HepG2 (cell line): ENCODE measurements around the gene RIOK2. TPM values are rescaled to one million over a fixed set of nuclear protein-coding genes. Genes with fewer than 3 reads are reported as not detected.

Experiments used
- CAMTA2 ChIP-seq: sonication (generic); formaldehyde crosslinking; IDR thresholded peaks from 2 replicates; pipeline ENCODE4 v1.4.0; 2020; ENCODE audit warnings: mild to moderate bottlenecking, missing genetic modification reagents, borderline replicate concordance
- CSRNP2 ChIP-seq: sonication (generic); formaldehyde crosslinking; conservative IDR thresholded peaks from 2 replicates; pipeline ENCODE4 v1.8.0; 2022; ENCODE audit warnings: low read depth, missing genetic modification reagents
- FOXC1 ChIP-seq: sonication (generic); formaldehyde crosslinking; IDR thresholded peaks from 2 replicates; pipeline ENCODE4 v1.8.0; 2022; ENCODE audit warnings: mild to moderate bottlenecking, missing genetic modification reagents, borderline replicate concordance
- GTF2F1 ChIP-seq: fragments of 150-350 bp; IDR thresholded peaks from 2 replicates; pipeline ENCODE4 v1.6.1; 2014; ENCODE audit warnings: low read length
- IRF2 ChIP-seq: IDR thresholded peaks from 2 replicates; pipeline ENCODE4 v1.6.1; 2018; ENCODE audit warnings: missing genetic modification reagents, missing compliant biosample characterization
- JUN ChIP-seq: sonication (generic); formaldehyde crosslinking; IDR thresholded peaks from 2 replicates; pipeline ENCODE4 v1.4.0; 2020; ENCODE audit warnings: mild to moderate bottlenecking, missing genetic modification reagents
- MAX ChIP-seq: IDR thresholded peaks from 2 replicates; pipeline ENCODE4 v1.6.1; 2012; ENCODE audit warnings: inconsistent platforms
- NCOA1 ChIP-seq: sonication (generic); formaldehyde crosslinking; IDR thresholded peaks from 2 replicates; pipeline ENCODE4 v1.9.0; 2021; ENCODE audit warnings: missing genetic modification reagents
- NFKB2 ChIP-seq: sonication (generic); formaldehyde crosslinking; IDR thresholded peaks from 2 replicates; pipeline ENCODE4 v1.4.0; 2020; ENCODE audit warnings: missing genetic modification reagents, borderline replicate concordance
- NFYC ChIP-seq: IDR thresholded peaks from 2 replicates; pipeline ENCODE4 v1.6.1; 2016; ENCODE audit warnings: missing genetic modification reagents, missing compliant biosample characterization
- PTBP1 ChIP-seq: fragments of 200-400 bp; formaldehyde crosslinking; IDR thresholded peaks from 2 replicates; pipeline ENCODE4 v1.6.1; 2018; ENCODE audit warnings: low read length, low read depth; ENCODE audit not compliant: poor library complexity, severe bottlenecking
- SOX6 ChIP-seq, 2 experiments: fragments of 450-650 bp in 1 of 2; sonication (generic) in 1 of 2; formaldehyde crosslinking in 1 of 2; IDR thresholded peaks; 2 replicates each; pipeline versions ENCODE4 v1.4.0 to v1.6.1; 2017 to 2020; ENCODE audit warnings: antibody characterized with exemption in 1 of 2, mild to moderate bottlenecking in 1 of 2, missing genetic modification reagents in 1 of 2
- USF2 ChIP-seq, 2 experiments: sonication (generic) in 1 of 2; formaldehyde crosslinking in 1 of 2; IDR thresholded peaks; 2 replicates each; pipeline versions ENCODE4 v1.5.1 to v1.6.1; 2011 to 2020; ENCODE audit warnings: borderline replicate concordance in 1 of 2, low read depth in 1 of 2, low read length in 1 of 2, mild to moderate bottlenecking in 1 of 2, missing genetic modification reagents in 1 of 2, moderate library complexity in 1 of 2
- ZBTB34 ChIP-seq: sonication (generic); formaldehyde crosslinking; IDR thresholded peaks from 2 replicates; pipeline ENCODE4 v1.8.0; 2022; ENCODE audit warnings: mild to moderate bottlenecking, missing genetic modification reagents
- ZBTB7B ChIP-seq: sonication (generic); formaldehyde crosslinking; IDR thresholded peaks from 2 replicates; pipeline ENCODE4 v1.4.0; 2020; ENCODE audit warnings: missing genetic modification reagents
- ZEB1 ChIP-seq: IDR thresholded peaks from 2 replicates; pipeline ENCODE4 v1.6.1; 2012; ENCODE audit warnings: mild to moderate bottlenecking, low read depth, inconsistent platforms; ENCODE audit not compliant: insufficient replicate concordance
- ZFP1 ChIP-seq: IDR thresholded peaks from 2 replicates; pipeline ENCODE4 v1.6.1; 2016
- ZNF124 ChIP-seq: sonication (generic); formaldehyde crosslinking; IDR thresholded peaks from 2 replicates; pipeline ENCODE4 v1.4.0; 2020; ENCODE audit warnings: missing genetic modification reagents
- ZNF136 ChIP-seq: sonication (generic); formaldehyde crosslinking; IDR thresholded peaks from 2 replicates; pipeline ENCODE4 v1.8.1; 2022; ENCODE audit warnings: low read depth, mild to moderate bottlenecking, moderate library complexity, missing genetic modification reagents
- ZNF296 ChIP-seq: sonication (generic); formaldehyde crosslinking; conservative IDR thresholded peaks from 2 replicates; pipeline ENCODE4 v1.5.0; 2020; ENCODE audit warnings: mild to moderate bottlenecking, missing genetic modification reagents
- ZNF468 ChIP-seq: sonication (generic); formaldehyde crosslinking; IDR thresholded peaks from 2 replicates; pipeline ENCODE4 v1.8.0; 2022; ENCODE audit warnings: mild to moderate bottlenecking, moderate library complexity, missing genetic modification reagents
- ZNF570 ChIP-seq: sonication (generic); formaldehyde crosslinking; IDR thresholded peaks from 2 replicates; pipeline ENCODE4 v1.4.0; 2020; ENCODE audit warnings: mild to moderate bottlenecking, missing genetic modification reagents, borderline replicate concordance
- ZNF784 ChIP-seq: sonication (generic); formaldehyde crosslinking; IDR thresholded peaks from 2 replicates; pipeline ENCODE4 v1.5.1; 2020; ENCODE audit warnings: missing genetic modification reagents, mild to moderate bottlenecking, borderline replicate concordance
- polyA plus RNA-seq, 8 experiments: library from polyadenylated mRNA; depleted of rRNA in 3 of 8; stranded (reverse) in 7 of 8; unstranded in 1 of 8; fragments of >200 nt; fragmentation: Illumina TruSeq in 4 of 8; extraction: Trizol in 4 of 8; gene quantifications; 2 replicates each; pipeline versions ENCODE4 v1.2.1 to v1.2.3, GENCODE V29; 2011 to 2016; ENCODE audit warnings: low read depth in 4 of 8, missing spikeins in 1 of 8, mixed read lengths in 1 of 8; ENCODE audit not compliant: insufficient read depth in 1 of 8
- total RNA-seq, 5 experiments: library from RNA; depleted of rRNA; stranded (reverse); fragments of >200 nt; fragmentation: Illumina TruSeq; extraction: Trizol; gene quantifications; 2 replicates each; pipeline ENCODE4 v1.2.3, GENCODE V29; 2016; ENCODE audit warnings: low read depth in 1 of 5

The RIOK2 gene
- total and polyA plus RNA-seq, 2 of the 13 experiments (the other 11 are each of a cell fraction or from before 2014, with no cell fraction given), result 8.1 to 46.6 TPM

- TF ChIP-seq ZNF468 (CRISPR knock-in tag) (no peak), CSRNP2 (CRISPR knock-in tag) (no peak), IRF2 (peak; percentile 46; the same call in 1 of the 2 replicates), ZFP1 (CRISPR knock-in tag) (no peak), NFKB2 (CRISPR knock-in tag) (peak; percentile 94), ZBTB34 (0 out of 2 replicates have a peak, but pooled peaks have one; percentile 10), NCOA1 (CRISPR knock-in tag) (no peak), MAX (peak; percentile 100), USF2 (IDR thresholded peaks at IDR 0.05; ENCODE audit: low read depth, low read length) (peak; percentile 41; the same call in 1 of the 2 replicates), USF2 (CRISPR knock-in tag; IDR thresholded peaks at IDR 0.05; ENCODE audit: borderline replicate concordance) (peak; percentile 67; the same call in 1 of the 2 replicates), ZNF296 (CRISPR knock-in tag) (no peak), PTBP1 (no peak), FOXC1 (CRISPR knock-in tag) (peak; percentile 44; the same call in 1 of the 2 replicates), ZNF124 (CRISPR knock-in tag) (peak; percentile 87), SOX6 (IDR thresholded peaks at IDR 0.05) (no peak), SOX6 (CRISPR knock-in tag; IDR thresholded peaks at IDR 0.05) (0 out of 2 replicates have a peak, but pooled peaks have one; percentile 3), NFYC (CRISPR knock-in tag) (0 out of 2 replicates have a peak, but pooled peaks have one; percentile 28), ZBTB7B (CRISPR knock-in tag) (no peak), ZNF784 (CRISPR knock-in tag) (peak; percentile 28; the same call in 1 of the 2 replicates), ZEB1 (no peak), GTF2F1 (no peak), CAMTA2 (no peak; the same call in 1 of the 2 replicates), ZNF570 (no peak), JUN (CRISPR knock-in tag) (no peak), ZNF136 (CRISPR knock-in tag) (no peak)
Measured at GRCh38 chr5:97183100-97183929, at the start of gene RIOK2 (continued).
